Posterior vena cava (tissue), 2 donors: ENCODE measurements around the gene CPPED1. TPM values are rescaled to one million over a fixed set of nuclear protein-coding genes. Genes with fewer than 3 reads are reported as not detected.

Experiments
- DNase-seq: peaks from one replicate; pipeline ENCODE4 v3.0.0-alpha.2; 2020; ENCODE audit warnings: low spot score
- intact Hi-C, 2 donors: fragments of 100-400 bp; cut with DNase I; formaldehyde crosslinking; loops; one replicate each; pipeline versions ENCODE4 v1.14.1 to v1.14.2; 2022 to 2023
- microRNA-seq, 2 donors: library from miRNA; unstranded; fragments of <30 nt; microRNA quantifications; one replicate each; pipeline ENCODE4 v1.2.0, GENCODE V29; 2020 to 2021; ENCODE audit warnings: borderline microRNAs expressed in 2 of 2
- total RNA-seq, 2 donors: library from RNA; stranded (reverse); fragmentation: NEBNext Ultra II Directional; extraction: Animal tissue kit (Norgen Biotek cat#: 25700); gene quantifications; one replicate each; pipeline ENCODE4 v1.2.1, GENCODE V29; 2021
- donor health status: DM: yes; HTN: yes; CAD: no.
- donor health status: DM: yes; HTN: yes; CAD: no.

CPPED1 gene
- total RNA-seq, 2 donors from 2014 or later, result 14.9 to 25.6 TPM

DNA sequence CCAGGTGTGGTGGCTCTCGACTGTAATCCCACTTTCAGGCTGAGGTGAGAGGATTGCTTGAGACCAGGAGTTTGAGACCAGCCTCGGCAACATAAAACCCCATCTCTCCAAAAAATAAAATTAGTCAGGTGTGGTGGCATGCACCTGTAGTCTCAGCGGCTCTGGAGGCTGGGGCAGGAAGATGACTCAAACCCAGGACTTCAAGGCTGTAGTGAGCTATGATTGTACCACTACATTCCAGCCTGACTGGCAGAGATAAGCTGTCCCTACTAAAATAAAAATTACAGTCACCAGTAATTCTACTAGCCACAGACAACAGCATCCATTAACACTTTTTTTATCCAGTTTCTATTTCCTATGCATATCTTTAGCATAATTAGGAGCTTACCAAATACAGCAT lies 176.3 kb downstream of the CPPED1 start:
- intact Hi-C loops, result no loop called here
- DNase-seq, result no peak

DNA sequence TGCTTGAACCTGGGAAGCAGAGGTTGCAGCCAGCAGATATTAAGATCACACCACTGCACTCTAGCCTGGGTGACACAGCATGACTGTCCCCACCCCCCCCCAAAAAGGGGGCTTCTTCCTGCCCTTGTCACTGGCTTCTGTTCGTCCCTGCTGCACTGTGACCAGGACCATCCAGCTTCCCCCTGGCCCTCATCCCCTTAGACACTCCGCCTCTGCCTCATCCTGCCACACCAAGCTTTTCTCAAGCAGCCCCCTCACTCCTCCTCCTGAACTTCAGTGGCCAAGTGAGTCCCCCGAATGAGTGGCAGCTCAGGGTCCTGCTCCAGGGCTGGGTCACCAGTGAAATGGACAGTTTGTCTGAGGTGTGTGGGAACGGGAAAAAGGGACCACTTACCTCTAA lies 177.3 kb downstream of the CPPED1 start:
- no peak for DNase-seq
- intact Hi-C loops, result no loop called here

DNA sequence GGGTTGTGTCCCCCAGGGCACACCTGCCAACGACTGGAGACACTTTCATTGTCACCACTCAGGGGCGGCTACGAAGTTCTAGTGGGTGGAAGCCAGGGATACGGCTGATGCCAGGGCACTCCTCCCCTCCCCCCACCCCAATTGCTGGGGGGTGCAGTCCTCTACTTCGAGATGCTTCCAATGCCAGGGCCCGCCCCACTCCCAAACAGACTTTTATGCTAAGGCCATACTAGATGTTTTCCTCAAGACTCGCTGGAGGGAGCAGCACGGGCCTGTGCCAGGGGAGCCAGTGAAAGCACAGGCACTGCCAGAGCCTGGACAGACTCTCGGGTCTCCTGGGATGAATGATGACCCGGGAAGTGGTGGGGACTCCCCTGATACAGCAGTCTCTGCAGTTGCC lies 178.0 kb downstream of the CPPED1 start:
- DNase-seq, result no peak
- intact Hi-C loops, result no loop called here

DNA sequence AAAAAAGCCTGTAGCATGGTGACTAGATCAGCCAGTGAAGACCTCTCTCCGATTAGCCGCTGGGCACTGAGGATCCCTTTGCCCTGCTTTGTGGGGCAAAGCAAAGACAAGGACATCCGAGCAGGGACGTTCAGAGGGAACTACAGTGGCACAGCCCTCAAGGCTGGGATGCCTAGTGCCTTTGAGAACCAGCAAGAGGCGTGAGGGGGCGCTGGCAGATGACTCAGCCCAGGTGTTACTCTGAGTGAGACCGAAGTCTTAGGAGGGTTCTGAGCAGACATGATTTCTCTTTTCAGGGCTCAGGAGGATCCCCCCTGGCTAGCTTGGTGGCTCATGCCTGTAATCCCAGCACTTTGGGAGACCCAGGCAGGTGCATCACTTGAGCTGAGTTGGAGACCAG lies 178.6 kb downstream of the CPPED1 start:
- DNase-seq, result no peak
- intact Hi-C loops, result no loop called here

DNA sequence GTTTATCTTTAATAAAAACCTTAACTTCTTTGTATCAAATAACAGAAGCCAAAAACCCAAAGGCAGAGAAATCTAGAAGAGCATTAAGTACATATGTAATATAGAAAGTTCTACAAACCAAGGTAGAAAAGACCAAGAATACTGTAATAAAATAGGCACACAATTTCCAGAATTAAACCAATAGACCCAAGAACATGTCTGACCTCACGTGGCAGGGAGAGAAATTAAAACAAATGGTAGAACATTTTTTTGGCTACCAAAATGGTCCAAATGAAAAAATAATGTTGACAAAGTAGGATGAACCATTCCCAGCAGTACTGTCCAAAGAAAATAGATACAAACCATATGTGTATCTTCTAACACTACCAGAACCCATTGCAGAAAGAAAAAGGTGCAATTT lies 183.5 kb downstream of the CPPED1 start:
- no peak for DNase-seq
- intact Hi-C loops, result no loop called here

DNA sequence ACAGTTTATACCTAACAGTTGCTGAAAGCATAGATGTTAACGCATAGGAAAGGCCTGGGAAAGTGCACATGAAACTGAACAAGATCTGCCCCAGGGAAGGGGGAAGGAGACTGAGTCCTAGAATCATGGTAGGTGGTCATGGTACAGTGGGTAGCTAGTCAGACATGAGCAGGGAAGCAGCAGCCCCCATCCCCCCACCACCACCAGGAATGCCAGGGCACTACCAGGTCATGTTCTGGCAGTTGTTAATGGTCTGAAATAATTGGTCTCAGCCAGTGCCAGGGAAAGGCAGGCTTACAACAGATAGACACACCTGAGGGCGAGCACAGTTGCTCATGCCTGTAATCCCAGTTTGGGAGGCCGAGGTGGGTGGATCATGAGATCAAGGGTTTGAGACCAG lies 185.2 kb downstream of the CPPED1 start:
- no peak for DNase-seq
- intact Hi-C loops, result no loop called here

DNA sequence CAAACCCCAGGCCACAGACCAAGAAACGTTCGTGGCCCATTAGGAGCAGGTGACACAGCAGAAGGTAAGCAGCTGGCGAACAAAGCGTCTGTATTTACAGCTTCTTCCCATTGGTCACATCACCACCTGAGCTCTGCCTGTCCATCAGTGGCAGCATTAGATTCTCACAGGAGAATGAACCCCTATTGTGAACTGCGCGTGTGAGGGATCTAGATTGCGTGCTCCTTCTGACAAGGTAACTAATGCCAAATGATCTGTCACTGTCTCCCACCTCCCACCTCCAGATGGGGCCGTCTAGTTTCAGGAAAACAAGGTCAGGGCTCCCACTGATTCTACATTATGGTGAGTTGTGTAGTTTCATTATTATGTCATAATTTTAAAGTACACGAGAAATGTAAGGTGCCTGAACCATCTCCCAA lies 186.3 kb downstream of the CPPED1 start:
- DNase-seq, result no peak

DNA sequence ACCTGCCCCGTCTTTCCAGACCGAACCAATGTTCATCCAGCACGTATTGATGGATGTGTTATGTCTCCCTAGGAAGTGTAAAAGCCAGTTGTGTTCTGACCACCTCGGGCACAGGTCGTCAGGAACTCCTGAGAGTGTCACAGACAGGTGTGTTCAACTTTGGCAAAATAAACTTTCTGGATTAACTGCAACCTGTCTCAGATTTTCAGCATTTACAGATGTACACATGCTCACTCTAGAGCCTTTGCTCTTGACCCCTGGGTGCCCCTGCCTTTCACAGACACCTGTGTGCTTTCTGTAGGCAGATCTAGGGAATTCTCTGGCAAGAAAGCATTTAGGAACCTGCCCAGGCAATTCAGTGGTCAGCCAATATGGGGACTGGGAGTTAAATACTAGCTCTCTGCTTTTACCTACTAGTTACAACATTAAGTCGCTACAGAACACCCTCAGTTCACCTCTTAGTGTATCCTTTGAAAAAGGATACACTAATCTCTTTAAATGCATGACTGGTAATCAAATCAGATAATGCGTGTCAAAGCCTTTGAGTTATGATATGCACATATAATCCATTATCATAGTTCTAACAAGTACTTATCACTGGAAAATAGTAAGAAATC lies 188.9 kb downstream of the CPPED1 start:
- intact Hi-C loops, result no loop called here
- no peak for DNase-seq

More for the DNA sequence above, 186.3 kb downstream of the CPPED1 start:
- intact Hi-C loops, result no loop called here

DNA sequence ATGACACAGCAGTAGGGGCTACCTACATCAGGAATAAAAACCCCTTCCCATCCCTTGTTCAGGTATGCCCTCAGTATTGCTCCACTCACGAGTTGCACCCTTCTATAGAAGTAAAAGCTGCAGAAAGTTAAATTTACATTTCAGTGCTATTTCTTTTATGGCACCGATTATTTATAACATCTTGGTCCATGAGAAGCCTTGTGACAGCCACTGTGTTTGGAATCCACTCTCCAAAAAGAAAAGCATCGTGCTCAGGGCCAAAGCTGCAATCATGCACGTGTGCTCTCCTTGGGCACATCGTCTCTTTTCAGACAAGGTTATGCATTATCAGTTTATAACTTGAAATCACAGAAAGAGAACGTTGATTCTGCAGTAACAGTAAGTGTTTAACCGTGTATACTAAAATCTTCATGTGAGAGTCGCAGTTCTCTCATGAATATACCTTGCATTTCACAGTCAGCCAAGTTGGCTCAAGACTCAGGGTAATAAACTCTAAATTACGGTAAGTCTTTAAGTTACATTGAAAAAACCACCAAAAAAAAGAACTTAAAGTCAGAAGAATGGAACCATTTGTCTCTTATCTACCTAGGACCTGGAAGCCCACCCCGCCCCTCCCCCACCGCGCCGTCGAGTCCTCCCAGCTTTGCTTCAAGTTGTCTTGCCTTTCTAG lies 189.6 kb downstream of the CPPED1 start:
- DNase-seq, result no peak
- intact Hi-C loops, result no loop called here

DNA sequence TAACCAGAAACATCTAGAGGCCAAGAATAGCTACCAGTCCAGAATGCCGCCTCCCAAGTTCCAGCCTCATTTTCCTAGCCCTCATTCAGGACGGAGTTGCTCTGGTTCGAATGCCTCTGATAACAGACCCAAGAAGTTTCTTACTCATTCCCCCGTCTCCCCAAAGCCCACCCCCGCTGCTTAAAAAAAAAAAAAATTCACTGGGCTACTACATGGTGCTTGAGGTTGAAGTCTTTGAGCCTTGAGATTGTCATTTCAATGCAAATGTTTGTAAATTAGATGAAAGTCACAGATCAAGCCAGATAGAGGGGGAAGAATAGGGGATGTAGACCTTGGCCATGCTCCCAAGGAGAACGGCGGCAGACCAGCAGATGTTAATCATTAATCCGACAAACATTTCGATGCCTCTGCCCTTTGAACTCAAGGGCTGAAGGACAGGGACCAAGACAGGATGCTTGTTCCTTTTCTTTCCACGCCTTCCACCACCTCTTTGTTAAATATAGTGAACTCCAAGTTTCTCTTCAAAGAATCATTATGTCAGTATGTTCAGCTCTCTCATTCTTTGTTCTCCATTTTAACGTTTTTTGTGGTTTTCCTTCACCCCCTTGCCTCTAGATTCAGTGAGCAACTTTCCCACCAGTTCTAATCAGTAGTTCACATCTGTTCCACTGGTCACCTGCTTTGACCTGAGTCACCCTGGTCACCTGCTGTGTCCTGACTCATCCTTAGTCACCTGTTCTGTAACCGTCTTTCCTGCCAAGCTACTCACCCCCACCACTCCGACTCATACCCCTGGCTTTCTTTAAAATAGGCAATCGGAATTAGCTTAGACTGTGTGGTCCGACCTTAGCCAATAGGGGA lies 190.3 kb downstream of the CPPED1 start:
- DNase-seq, result no peak
- intact Hi-C loops, result no loop called here

DNA sequence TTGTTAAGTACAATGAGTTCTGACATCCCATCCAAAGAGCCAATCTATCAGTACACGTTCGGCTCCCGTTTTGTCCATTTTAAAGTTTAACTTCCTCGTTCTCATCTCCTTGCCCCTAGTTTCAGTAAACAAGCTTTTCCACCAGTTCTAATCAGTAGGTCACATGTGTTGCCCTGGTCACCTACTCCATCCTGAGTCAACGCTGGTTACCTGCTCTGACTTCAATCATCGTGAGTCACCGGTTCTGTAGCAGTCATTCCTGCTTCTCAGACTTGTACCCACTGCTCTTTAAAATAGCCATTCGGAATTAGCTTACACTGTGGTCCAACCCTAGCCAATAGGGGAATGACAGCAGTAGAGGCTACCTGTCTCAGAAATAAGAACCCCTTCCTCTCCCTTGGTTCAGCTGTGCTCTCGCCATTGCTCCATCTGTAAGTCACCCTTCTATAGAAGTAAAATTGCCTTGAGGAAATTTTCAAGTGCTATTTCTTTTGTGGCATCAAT lies 191.0 kb downstream of the CPPED1 start:
- intact Hi-C loops, result no loop called here
- DNase-seq, result no peak

DNA sequence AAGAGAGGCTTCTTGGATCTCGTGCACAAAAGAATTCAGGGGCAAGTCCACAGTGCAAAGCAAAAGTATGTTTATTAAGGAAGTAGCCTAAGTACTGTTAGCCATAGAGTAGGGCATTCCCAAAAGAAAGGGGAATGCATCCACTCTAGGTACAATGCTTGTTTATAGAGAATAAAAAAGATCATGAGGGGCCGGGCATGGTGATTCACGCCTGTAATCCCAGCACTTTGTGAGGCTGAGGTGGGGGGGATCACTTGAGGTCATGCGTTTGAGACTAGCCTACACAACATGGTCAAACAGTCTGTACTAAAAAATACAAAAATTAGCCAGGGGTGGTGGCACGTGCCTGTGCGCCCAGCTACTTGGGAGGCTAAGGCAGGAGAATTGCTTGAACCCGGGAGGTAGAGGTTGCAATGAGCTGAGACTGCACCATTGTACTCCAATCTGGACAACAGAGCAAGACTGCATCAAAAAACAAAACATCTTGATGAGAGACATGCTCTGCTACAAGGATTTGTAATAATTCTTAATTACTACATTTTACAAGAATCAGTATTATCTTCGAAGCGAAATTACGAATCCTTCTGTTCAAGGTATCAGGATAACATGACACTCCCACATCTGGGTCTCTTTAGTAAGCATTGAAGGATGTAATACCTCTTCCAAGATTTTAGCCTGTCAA lies 191.6 kb downstream of the CPPED1 start:
- intact Hi-C loops, result no loop called here
- no peak for DNase-seq

DNA sequence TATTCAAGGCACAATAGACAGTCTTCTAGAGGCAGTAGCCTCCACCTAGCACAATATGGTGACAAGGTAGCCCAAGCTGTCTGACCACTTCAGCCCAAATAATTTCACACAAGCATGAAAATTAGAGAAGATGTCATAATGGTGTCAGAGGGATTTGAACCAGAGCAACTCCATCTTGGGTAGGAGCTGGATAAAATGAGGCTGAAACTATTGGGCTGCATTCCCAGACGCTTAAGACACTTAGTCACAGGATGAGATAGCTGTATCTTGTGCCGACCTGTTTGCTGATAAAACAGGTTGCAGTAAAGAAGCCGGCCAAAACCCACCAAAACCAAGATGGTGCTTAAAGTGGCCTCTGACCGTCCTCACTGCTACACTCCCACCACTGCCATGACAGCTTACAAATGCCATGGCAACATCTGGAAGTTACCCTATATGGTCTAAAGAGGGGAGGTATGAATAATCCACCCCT lies 192.6 kb downstream of the CPPED1 start:
- intact Hi-C loops, result no loop called here
- no peak for DNase-seq

DNA sequence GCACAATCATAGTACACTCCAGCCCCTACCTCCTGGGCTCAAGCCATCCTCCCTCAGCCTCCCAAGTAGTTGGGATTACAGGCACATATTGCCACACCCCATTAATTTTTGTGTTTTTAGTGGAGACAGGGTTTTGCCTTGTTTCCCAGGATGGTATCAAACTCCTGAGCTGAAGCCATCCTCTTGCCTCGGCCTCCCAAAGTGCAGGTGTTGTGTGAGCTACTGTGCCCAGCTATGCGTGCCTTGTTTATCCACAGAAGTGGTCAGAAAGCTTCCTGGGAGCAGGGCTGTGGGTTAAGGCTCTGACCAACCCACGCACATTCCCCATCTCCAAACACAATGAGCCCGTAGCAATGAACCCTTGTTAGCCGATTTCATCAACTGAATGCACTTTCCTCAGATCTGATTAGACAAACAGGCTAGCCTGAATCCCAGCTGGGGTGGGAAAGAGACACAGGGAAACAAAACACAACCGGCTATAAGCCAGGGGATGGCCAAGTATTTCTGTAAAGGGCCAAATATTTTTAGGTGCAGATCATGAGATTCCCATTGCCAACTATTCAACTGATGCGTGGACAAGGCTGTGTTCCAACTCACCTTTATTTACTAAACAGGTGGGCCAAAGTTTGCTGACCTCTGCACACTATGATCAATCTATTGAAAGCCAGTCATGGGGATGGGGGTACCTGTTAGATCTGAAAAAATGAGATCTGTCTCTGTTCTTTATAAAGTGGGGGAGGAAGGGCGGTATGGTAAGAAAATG lies 193.6 kb downstream of the CPPED1 start:
- intact Hi-C loops, result no loop called here
- DNase-seq, result no peak

Small RNA genes within 50 kb of the gene (microRNA-seq; reads per million reads assigned to microRNA genes)
- 0 reads per million in 2 donors for gene MIR4718

Other genes with a start within 250 kb of the CPPED1 start
- gene SHISA9, start 97.7 kb upstream of the CPPED1 start, total RNA-seq, result under 1 TPM in 1 of 2 donors, not detected in 1; 0.14 TPM